ENCODE measurements around the gene GOLT1B.

GOLT1B gene

DNA sequence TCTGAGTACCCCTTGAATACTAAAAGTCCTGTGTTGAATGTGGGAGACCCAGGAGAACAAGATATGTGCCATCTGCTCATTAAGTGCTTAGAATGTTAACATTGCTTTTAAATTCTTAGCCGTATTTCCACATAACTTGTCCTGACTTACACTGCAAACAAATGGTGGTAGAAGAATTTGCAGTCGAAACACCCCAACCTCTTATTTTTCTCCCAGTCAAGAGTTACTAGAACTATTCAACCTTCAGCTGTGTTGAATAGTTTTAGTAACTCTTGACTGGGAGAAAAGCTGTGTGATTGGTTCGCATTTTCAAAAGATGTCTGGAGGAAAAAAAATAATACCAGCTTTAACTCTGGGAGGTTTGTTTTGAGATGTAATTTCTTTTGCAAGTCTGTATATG is 16.9 kb downstream of the GOLT1B start:
- no peak overlapping the region for H3K4me2 ChIP-seq (ENCODE audit: low read length)
- H2AFZ ChIP-seq: no peak overlapping the region
- H3K79me2 ChIP-seq: no peaks in the 10 kb centered on the region
- H3K4me3 ChIP-seq (ENCODE audit: low read depth, low read length): no peak overlapping the region
- no peaks in the 10 kb centered on the region for H3K4me1 ChIP-seq
- no peak overlapping the region for H3K9ac ChIP-seq
- TF ChIP-seq, protein P1, sequence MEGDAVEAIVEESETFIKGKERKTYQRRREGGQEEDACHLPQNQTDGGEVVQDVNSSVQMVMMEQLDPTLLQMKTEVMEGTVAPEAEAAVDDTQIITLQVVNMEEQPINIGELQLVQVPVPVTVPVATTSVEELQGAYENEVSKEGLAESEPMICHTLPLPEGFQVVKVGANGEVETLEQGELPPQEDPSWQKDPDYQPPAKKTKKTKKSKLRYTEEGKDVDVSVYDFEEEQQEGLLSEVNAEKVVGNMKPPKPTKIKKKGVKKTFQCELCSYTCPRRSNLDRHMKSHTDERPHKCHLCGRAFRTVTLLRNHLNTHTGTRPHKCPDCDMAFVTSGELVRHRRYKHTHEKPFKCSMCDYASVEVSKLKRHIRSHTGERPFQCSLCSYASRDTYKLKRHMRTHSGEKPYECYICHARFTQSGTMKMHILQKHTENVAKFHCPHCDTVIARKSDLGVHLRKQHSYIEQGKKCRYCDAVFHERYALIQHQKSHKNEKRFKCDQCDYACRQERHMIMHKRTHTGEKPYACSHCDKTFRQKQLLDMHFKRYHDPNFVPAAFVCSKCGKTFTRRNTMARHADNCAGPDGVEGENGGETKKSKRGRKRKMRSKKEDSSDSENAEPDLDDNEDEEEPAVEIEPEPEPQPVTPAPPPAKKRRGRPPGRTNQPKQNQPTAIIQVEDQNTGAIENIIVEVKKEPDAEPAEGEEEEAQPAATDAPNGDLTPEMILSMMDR (IDR thresholded peaks at IDR 0.05): no peak
- no peaks in the 10 kb centered on the region for H3K27me3 ChIP-seq (ENCODE audit: control insufficient read depth, insufficient read depth, low read length)
- no peak overlapping the region for H3K27ac ChIP-seq
- no peaks in the 10 kb centered on the region for H3K9me3 ChIP-seq (ENCODE audit: control insufficient read depth, low read length)
- H3K36me3 ChIP-seq (ENCODE audit: control insufficient read depth, insufficient read depth, low read length): no peaks in the 10 kb centered on the region

DNA sequence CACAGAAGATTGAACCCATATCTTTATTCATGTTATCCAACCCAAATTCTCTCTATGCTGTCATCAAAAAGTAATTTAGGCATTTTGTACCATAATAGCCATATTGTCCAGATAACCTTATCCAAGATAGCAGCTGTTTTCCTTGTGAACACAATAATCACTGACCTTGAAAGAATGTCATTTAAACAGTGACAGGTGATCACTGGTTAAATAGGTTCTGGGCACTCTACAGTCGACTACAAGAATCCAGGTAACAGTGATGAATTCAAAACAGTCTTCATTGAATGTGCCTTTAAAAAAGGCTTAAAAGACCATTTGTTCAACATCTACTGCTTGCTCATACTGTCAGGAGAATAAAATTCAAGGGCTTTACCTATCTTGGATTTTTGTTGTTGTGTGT is 20.0 kb downstream of the GOLT1B start:
- Histone ChIP-seq H2AFZ (no peak overlapping the region), H3K4me1 (no peaks in the 10 kb centered on the region), H3K79me2 (no peaks in the 10 kb centered on the region), H3K27ac (no peak overlapping the region), H3K9me3 (ENCODE audit: control insufficient read depth, low read length) (no peaks in the 10 kb centered on the region), H3K36me3 (ENCODE audit: control insufficient read depth, insufficient read depth, low read length) (no peaks in the 10 kb centered on the region), H3K27me3 (ENCODE audit: control insufficient read depth, insufficient read depth, low read length) (no peaks in the 10 kb centered on the region), H3K9ac (no peak overlapping the region), H3K4me2 (ENCODE audit: low read length) (no peak overlapping the region), H3K4me3 (ENCODE audit: low read depth, low read length) (no peak overlapping the region)
- TF ChIP-seq, protein P1 (IDR thresholded peaks at IDR 0.05): no peak

DNA sequence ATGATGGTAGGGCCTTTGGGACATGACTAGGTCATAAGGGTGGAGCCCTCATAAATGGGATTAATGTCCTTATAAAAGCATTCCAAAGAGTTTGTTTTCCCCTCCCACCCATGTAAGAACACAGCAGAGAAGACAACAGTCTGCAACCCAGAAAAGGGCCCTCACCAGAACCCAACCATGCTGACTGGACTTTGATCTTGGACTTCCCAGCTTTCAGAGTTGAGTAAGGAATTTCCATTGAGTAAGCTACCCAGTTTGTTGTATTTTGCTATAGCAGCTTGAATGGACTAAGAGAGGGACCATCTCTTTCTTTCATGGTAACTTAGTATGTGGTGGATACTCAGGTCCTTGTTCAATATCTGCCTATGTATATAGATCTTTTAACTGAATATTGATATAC is 21.6 kb downstream of the GOLT1B start:
- Histone ChIP-seq H3K4me1 (no peaks in the 10 kb centered on the region), H3K36me3 (ENCODE audit: control insufficient read depth, insufficient read depth, low read length) (no peaks in the 10 kb centered on the region), H3K79me2 (no peaks in the 10 kb centered on the region), H3K4me3 (ENCODE audit: low read depth, low read length) (no peak overlapping the region), H3K27ac (no peak overlapping the region), H3K4me2 (ENCODE audit: low read length) (no peak overlapping the region), H3K9me3 (ENCODE audit: control insufficient read depth, low read length) (no peaks in the 10 kb centered on the region), H3K27me3 (ENCODE audit: control insufficient read depth, insufficient read depth, low read length) (no peaks in the 10 kb centered on the region), H2AFZ (no peak overlapping the region), H3K9ac (no peak overlapping the region)
- TF ChIP-seq, protein P1 (IDR thresholded peaks at IDR 0.05): no peak

DNA sequence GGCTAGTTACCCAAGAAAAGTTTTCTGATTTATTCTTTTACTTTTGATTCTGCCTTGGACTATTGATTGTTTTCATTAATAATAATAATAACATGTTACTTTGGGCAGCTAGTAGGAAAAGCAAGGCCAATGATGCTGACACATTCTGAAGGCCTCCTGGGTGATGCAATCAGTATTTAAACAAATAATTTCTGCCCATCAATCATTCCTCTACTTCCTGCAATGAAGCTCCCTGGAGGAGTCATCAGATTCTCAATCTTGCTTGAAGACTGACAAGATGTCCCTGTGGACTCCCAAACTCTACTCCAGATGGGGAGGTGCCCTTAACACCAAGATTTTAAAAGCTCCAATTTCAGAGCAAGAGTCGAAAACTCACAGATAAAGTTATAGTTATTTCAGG is 24.5 kb downstream of the GOLT1B start, which contains the start of gene SPX:
TSS of gene SPX (plus strand) at position 244 of the 400 bp plus-strand sequence. CDS start 177 bp downstream, outside the sequence.
- H3K27ac ChIP-seq: no peak within 1 kb of the TSS

More for the DNA sequence above, 24.5 kb downstream of the GOLT1B start, which contains the start of gene SPX:
- H3K4me3 ChIP-seq (ENCODE audit: low read depth, low read length): peak within 1 kb of the TSS; percentile 63
- no peaks in the 10 kb centered on the region for H3K36me3 ChIP-seq (ENCODE audit: control insufficient read depth, insufficient read depth, low read length)
- peak within 1 kb of the TSS; percentile 90 for H2AFZ ChIP-seq
- TF ChIP-seq, protein P1 (IDR thresholded peaks at IDR 0.05): no peak
- H3K4me2 ChIP-seq (ENCODE audit: low read length): peak within 1 kb of the TSS; percentile 97
- H3K27me3 ChIP-seq (ENCODE audit: control insufficient read depth, insufficient read depth, low read length): no peaks in the 10 kb centered on the region
- no peaks in the 10 kb centered on the region for H3K9me3 ChIP-seq (ENCODE audit: control insufficient read depth, low read length)
- H3K79me2 ChIP-seq: no peaks in the 10 kb centered on the region
- no peak within 1 kb of the TSS for H3K9ac ChIP-seq
- H3K4me1 ChIP-seq: no peaks in the 10 kb centered on the region
